HL-60 (cell line): Measurements from ENCODE around the gene ATP6V0D1.
A peak's percentile ranks its signal among the peaks of the same experiment; 100 is the strongest.
"Not testable (repeated sequence)": the region's sequence is repeated elsewhere in the genome, so short reads cannot be mapped to it uniquely, and the experiment has no call there.

Experiments
- DNase-seq, 2 experiments: peaks; one replicate each; pipeline ENCODE4 v3.0.0-alpha.2; 2010 to 2020; ENCODE audit warnings: low read depth in 1 of 2, low spot score in 1 of 2
- H3K27ac ChIP-seq: fragments of 250-450 bp; sonication (Bioruptor Pico); replicated peaks from 2 replicates; pipeline ENCODE4 v1.5.1; 2020; ENCODE audit warnings: mild to moderate bottlenecking, moderate library complexity
- H3K27me3 ChIP-seq: fragments of 250-450 bp; sonication (Bioruptor Pico); 2 replicates; pipeline ENCODE4 v1.5.1; 2021; ENCODE audit warnings: mild to moderate bottlenecking, moderate library complexity; ENCODE audit not compliant: insufficient read depth, poor library complexity, severe bottlenecking
- H3K4me3 ChIP-seq: replicated peaks from 2 replicates; pipeline ENCODE4 v1.5.1; 2011; ENCODE audit warnings: mild to moderate bottlenecking, control low read depth, low read length; ENCODE audit not compliant: insufficient read depth
- GABPA ChIP-seq: IDR thresholded peaks from 2 replicates; pipeline ENCODE4 v1.6.1; 2012; ENCODE audit warnings: low read depth
- POLR2AphosphoS5 ChIP-seq: IDR thresholded peaks from 2 replicates; pipeline ENCODE4 v1.6.1; 2012; ENCODE audit warnings: low read depth
- SPI1 ChIP-seq: IDR thresholded peaks from 2 replicates; pipeline ENCODE4 v1.6.1; 2012; ENCODE audit warnings: low read depth, mild to moderate bottlenecking, borderline replicate concordance
- TF ChIP-seq, protein P1 (sequence below): IDR thresholded peaks from 2 replicates; pipeline ENCODE4 v1.6.1; 2012; ENCODE audit warnings: low read depth; ENCODE audit not compliant: insufficient replicate concordance
- TF ChIP-seq, protein P2 (sequence below): IDR thresholded peaks from one replicate; pipeline ENCODE4 v1.5.1; 2011; ENCODE audit warnings: low read length, control low read depth, inconsistent platforms; ENCODE audit not compliant: insufficient read depth

Gene ATP6V0D1

DNA sequence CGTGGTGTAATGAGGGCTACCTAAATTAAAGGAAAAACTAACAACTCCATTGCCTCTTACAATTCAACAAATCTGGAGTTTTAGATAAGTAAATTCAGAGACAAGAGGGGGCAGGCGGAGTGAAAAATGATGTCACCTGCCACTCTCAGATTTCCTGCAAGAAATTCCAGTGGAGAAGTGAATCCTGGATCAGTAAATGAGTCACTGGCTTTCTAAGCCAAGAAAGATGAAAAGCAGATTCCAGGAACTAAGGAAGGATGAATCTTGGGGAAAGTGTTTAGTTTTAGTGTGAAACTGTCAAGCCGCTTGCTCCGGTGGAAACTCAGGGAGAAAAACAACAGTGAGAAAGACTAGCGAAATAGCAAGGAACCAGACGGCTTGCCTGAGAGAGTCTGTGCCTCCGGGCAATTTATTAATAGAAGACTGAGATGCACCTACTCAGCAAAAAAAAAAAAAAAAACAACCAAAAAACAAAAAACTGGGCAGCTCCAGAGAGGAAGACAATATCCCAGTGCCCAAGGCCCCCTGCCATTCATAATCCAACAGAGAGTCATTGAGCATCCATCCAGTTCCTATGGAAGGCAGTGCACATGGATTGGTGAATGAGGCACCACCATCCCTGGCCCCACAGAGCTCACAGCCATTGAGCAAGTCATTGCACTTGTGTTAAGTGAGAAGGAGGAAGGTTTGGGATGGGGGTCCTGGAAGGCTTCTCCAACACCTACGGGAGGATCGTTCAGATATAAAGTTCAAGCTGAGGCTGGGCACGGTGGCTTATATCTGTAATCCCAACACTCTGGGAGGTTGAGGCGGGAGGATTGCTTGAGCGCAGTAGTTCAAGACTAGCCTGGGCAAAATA lies 35.6 kb upstream of the ATP6V0D1 start:
- Histone ChIP-seq H3K27me3 (no peaks in the 10 kb centered on the region), H3K27ac (no peak overlapping the region), H3K4me3 (no peak overlapping the region)
- TF ChIP-seq, protein P1, sequence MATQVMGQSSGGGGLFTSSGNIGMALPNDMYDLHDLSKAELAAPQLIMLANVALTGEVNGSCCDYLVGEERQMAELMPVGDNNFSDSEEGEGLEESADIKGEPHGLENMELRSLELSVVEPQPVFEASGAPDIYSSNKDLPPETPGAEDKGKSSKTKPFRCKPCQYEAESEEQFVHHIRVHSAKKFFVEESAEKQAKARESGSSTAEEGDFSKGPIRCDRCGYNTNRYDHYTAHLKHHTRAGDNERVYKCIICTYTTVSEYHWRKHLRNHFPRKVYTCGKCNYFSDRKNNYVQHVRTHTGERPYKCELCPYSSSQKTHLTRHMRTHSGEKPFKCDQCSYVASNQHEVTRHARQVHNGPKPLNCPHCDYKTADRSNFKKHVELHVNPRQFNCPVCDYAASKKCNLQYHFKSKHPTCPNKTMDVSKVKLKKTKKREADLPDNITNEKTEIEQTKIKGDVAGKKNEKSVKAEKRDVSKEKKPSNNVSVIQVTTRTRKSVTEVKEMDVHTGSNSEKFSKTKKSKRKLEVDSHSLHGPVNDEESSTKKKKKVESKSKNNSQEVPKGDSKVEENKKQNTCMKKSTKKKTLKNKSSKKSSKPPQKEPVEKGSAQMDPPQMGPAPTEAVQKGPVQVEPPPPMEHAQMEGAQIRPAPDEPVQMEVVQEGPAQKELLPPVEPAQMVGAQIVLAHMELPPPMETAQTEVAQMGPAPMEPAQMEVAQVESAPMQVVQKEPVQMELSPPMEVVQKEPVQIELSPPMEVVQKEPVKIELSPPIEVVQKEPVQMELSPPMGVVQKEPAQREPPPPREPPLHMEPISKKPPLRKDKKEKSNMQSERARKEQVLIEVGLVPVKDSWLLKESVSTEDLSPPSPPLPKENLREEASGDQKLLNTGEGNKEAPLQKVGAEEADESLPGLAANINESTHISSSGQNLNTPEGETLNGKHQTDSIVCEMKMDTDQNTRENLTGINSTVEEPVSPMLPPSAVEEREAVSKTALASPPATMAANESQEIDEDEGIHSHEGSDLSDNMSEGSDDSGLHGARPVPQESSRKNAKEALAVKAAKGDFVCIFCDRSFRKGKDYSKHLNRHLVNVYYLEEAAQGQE = no peak
- TF ChIP-seq, protein P2, sequence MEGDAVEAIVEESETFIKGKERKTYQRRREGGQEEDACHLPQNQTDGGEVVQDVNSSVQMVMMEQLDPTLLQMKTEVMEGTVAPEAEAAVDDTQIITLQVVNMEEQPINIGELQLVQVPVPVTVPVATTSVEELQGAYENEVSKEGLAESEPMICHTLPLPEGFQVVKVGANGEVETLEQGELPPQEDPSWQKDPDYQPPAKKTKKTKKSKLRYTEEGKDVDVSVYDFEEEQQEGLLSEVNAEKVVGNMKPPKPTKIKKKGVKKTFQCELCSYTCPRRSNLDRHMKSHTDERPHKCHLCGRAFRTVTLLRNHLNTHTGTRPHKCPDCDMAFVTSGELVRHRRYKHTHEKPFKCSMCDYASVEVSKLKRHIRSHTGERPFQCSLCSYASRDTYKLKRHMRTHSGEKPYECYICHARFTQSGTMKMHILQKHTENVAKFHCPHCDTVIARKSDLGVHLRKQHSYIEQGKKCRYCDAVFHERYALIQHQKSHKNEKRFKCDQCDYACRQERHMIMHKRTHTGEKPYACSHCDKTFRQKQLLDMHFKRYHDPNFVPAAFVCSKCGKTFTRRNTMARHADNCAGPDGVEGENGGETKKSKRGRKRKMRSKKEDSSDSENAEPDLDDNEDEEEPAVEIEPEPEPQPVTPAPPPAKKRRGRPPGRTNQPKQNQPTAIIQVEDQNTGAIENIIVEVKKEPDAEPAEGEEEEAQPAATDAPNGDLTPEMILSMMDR = no peak
- no peak for TF ChIP-seq SPI1
- no peak for TF ChIP-seq GABPA
- no peak for TF ChIP-seq POLR2AphosphoS5
- no peak for DNase-seq

DNA sequence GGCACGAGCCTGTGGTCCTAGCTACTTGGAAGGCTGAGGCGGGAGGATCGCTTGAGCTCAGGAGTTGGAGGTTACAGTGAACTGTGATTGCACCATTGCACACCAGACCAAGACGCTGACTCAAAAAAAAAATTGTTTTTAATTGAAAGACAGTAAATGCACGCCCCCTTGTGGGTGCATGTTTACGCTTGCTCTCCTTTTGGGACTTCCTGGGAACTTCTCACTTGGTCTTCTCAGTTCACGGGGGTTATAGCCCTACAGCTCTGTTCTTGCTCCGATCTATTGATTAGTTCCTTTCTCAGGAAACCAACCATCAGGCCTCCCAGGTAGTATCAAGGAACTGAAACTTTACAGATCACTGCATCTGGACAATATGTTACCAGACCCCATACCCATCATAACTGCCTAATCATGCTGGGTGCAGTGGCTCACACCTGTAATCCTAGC lies 33.4 kb upstream of the ATP6V0D1 start:
- DNase-seq = peak; percentile 83 to 90
- Histone ChIP-seq H3K27me3 (no peaks in the 10 kb centered on the region), H3K4me3 (no peak overlapping the region), H3K27ac (peak overlapping the region; percentile 44)
- TF ChIP-seq, protein P1 = no peak
- TF ChIP-seq, protein P2 = peak; percentile 72

DNA sequence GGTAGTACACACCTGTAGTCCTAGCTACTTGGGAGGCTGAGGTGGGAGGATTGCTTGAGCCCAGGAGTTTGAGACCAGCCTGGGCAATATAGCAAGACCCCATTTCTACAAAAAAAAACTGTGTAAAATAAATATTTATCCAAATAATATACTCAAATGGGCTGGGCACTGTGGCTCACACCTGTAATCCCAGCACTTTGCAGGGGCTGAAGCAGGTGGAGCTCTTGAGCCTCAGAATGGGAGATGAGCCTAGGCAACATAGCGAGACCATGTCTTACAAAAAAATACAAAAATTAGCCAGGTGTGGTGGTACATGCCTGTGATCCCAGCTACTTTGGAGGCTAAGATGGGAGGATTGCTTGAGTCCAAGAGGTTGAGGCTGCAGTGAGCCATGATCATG lies 32.9 kb upstream of the ATP6V0D1 start:
- H3K27ac ChIP-seq, DNase-seq: not testable (repeated sequence)

DNA sequence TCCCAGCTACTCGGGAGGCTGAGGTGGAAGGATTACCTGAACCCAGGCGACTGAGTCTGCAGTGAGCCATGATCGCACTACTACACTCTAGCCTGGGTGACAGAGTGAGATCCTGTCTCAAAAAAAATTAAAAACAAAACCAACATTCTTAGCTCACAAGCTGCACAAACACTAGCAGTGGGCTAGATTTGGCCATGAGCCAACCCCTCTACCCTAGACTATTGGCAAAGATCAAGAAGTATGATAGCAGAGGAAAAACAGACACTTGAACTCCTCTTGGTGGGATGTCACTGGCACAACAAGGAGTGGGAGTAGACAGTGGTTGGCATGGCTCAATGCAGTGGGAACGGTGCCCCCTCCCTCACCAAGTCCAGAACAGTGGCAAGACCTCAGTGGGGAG lies 28.1 kb upstream of the ATP6V0D1 start:
- H3K27me3 ChIP-seq = no peaks in the 10 kb centered on the region
- TF ChIP-seq POLR2AphosphoS5 (no peak), GABPA (no peak), SPI1 (no peak)
- TF ChIP-seq, protein P2 = no peak
- TF ChIP-seq, protein P1 = no peak
- no peak overlapping the region for H3K4me3 ChIP-seq
- no peak overlapping the region for H3K27ac ChIP-seq
- DNase-seq = no peak

More for the DNA sequence above, 32.9 kb upstream of the ATP6V0D1 start:
- H3K4me3 ChIP-seq, H3K27me3 ChIP-seq: not testable (repeated sequence)
